Superior temporal gyrus (tissue), 1 donor: ENCODE data around the gene HUWE1.
A peak's percentile ranks its signal among the peaks of the same experiment; 100 is the strongest.

Experiments
- DNase-seq: peaks from one replicate; pipeline ENCODE4 v3.0.0-alpha.2; 2016; ENCODE audit errors: extremely low spot score

HUWE1 gene

DNA sequence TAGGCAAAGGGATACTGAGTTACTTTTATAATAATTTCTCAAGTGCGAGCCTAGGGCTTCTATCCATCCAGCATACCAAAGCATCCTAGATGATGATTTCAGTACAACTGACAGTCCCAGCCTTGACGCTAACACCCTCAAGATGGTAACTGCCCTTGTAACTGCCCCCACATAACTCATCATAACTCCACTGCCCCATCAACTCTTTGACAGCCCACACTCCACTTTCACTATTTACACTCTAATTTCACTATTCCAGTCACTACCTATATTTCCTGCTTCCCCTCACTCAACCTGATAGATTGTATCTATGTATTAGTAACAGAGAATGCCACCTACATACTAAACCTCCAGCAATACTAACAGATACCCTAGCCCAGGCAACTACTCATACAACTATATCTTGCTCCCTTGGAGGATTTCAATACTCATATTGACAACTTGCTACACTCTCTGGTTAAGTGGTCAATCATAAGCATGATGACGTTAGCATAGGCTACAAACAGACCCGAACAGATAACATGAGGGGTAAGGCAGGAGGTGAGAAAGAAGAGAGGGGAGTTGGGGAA, 65.0 kb downstream of the HUWE1 start:
- DNase-seq = no peak

- DNase-seq = no peak
Measured at GRCh38 chrX:53616946-53617345, 69.6 kb downstream of the HUWE1 start.

DNA sequence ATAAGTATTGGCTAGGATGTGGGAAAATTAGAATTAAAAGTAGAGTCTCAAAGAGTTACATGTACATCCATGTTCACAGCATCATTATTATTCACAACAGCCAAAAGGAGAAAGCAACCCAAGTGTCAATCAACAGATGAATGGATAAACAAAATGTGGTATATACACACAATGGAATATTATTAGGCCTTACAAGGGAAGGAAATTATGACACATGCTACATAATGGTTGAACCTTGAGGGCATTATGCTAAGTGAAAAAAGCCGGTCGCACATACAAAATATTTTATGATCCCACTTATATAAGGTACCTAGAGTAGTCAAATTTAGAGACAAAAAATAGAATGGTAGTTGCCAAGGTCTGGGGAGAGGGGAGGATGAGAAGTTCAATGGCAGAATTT, 80.1 kb downstream of the HUWE1 start:
- no peak for DNase-seq

- DNase-seq = no peak
Measured at GRCh38 chrX:53605004-53605403, 81.5 kb downstream of the HUWE1 start.

- no peak for DNase-seq
Measured at GRCh38 chrX:53599781-53600396, 86.6 kb downstream of the HUWE1 start.

DNA sequence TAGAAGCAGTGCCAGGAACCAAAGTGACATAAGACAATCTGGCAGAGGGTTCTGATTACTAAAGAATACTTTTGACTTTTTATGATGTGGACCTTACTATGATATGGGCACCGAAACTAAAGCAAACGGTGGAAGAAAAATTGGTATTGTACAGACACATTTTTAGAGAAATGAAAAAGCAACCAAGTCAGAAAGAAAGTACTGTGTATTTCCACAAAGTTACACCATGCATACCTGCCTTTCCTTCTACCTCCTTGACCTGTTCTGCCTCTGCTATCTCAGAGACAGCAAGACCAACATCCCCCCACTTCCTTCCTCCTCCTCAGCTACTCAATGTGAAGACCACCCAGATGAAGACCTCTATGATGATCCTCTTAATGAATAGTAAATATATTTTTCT, 88.3 kb downstream of the HUWE1 start:
- DNase-seq = no peak

DNA sequence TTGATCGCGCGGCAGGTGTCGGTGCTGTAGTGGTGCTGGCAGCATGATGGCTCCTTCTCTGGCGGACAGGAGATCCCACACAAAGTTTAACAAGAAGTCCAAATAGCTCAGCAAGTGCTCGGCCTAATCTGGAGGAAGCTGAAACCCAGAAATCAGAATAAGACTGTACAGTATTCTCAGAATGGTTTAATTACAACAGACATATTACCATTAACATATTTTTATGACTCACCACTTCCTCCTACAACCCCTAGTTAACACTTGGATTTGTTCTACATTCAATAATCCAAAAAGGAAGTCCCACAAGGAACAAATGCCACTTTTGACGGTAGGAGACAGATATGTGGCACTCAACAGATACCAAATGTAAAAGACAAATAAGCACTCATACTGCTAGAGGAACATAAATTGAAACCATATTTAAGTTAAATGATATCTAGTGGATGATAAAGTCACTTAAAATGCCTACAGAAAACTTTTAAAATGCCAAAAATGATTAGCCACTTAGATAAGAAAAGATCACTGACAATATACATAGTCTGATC, 91.2 kb downstream of the HUWE1 start:
- DNase-seq = no peak

DNA sequence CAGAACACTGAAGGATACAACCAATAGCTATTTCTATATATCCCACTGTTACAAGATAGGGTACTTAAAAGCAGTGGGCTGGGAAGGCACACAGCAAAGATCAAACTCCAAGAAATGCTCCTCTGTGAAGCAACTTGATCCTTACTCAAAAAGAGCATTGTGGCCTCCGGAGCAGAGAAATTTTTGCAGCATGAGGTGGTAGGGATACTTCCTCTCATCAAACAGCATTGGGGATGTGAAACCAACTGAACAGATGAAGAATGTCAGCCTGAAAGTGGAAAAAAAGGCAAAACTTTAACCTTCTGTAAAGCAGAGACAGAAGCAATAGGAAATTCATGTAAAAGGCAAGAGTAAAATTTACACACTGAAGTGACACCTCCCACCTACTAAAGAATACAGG, 92.2 kb downstream of the HUWE1 start:
- DNase-seq = no peak

GRCh38 chrX:53587795-53588420, 98.6 kb downstream of the HUWE1 start:
- DNase-seq = no peak

DNA sequence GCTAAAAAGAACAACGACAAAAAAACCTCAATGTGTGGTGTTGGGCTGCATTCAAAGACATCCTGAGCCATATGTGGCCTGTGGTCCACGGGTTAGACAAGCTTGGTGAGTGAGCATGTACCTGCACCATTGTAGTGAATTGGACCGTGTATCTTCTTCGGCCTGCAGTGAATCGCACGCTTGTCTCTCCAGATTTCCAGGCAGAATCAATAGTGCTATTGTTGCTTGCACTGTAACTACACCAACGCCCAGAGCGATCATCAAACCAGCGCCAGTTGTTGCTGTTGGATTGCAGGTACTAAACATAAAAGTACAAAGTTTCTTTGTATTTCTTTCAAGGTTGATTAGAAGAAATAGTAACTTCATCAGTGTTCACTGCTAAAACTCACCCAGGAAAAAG, 101.6 kb downstream of the HUWE1 start:
- DNase-seq = peak; percentile 33

GRCh38 chrX:53583571-53583970, 102.9 kb downstream of the HUWE1 start:
- DNase-seq = no peak

DNA sequence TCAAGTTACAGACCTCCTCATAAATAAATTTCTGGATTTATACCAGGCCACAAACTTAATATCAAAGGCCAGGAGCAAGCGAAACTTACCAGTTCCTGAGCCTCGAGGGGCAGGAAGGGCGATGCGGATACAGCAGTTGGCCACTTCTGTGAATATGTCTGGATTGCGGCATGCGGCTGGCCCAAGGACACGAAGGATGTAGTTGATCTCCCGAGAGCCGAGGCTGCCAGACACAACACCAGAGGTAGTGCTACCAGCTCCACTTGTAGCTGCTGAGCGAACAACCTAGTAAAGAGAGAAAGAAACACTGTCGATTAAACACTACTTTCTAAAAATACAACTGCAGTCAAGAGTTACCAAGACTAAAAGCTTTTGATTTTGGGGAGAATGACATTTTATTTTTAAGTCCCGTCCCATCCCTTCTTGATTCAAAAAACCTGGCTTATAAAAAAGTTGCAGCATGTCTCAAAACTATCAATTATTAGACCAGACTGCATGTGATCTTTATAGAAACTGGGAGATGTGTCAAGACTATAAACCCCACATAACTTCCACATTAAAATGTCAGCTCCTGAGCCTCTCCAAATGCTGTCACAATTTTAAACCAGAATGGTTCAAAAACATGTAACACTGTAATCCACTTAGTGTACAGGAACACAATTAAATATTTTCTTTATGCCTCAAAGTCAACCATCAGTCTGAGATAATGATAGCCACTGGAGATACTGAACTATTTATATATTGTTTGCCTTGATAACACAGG, 105.6 kb downstream of the HUWE1 start:
- DNase-seq = no peak

- no peak for DNase-seq
Measured at GRCh38 chrX:53571494-53571893, 115.0 kb downstream of the HUWE1 start.

- no peak for DNase-seq
Measured at GRCh38 chrX:53563324-53563723, 123.2 kb downstream of the HUWE1 start.

GRCh38 chrX:53561912-53562311, 124.6 kb downstream of the HUWE1 start:
- no peak for DNase-seq

DNA sequence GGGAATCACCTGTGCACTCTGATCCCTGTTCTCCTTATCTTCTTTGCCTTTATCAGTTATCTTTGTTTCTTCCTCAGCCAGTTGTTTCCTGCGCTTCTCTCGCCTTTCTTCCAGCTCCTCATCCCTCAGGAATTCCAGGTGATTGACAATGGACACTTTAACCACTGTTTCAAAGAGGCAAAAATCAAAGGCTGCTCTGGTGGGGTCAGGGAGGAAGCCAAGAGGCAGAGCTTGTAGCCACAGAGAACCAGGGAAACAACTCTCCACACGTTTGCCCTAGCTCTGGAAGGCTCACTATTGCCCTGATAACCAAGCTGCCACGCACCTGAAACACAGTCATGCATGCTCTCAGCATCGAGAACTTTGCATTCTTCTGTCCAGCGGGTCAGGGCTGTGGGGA, 127.9 kb downstream of the HUWE1 start:
- DNase-seq = no peak

DNA sequence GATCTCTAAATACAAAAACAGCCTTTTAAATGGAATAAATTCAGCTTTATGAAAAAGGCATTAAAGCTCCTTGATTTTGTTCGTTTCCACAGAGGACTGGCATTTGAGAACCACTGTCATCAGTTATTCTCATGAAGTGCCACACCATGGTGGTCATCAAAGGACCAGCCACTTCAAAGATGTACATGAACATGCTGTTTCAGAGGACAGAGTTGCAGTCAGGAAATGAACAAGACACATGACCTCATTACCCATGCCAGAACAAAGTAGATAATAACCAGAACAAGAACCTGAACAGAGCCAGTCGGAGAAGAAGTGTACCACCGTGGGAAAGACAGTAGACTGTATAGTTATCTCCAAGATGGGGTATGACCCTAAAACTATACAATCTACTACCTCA, 129.7 kb downstream of the HUWE1 start:
- no peak for DNase-seq

- DNase-seq = no peak
Measured at GRCh38 chrX:53550756-53551463, 135.6 kb downstream of the HUWE1 start.

DNA sequence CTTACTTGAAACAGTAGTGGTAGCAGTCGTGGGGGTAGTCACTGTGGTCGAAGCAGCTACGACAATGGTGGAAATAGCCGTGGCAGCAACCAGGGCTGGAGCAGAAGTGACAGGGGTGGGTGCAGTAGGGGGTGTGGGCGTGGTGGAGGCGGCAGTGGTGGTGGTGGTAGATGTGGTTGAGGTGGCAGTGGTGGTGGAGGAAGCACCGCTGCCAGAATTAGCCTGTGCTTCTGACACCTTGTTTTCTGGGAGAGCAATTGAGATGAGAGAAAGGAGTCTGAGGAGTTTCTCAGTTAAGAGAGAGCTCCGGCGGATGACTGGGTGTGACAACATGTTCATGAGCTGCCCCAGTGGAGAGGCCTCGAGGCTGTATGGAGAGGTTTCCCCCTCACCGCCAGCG, 138.9 kb downstream of the HUWE1 start:
- no peak for DNase-seq

DNA sequence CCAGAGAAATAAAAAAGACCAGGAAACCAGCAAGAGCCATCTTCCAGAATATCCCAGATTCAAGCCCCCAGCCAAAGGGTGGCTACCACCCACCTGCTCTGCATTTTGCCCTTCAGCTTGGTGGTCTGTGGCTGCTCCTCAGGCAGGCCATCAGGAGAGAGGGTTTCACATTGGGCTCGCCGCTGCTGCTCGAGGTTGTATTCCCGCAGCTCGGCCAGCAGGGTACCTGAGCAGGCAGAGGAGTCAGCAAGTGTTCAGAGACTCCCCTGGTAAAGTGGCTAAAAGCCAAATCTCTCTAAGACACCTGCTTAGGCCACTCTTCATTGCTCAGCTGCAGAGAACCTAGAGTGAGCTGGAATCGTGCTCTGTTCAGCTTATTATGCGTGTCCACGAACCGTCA, 141.6 kb downstream of the HUWE1 start:
- no peak for DNase-seq

GRCh38 chrX:53538781-53539180, 147.7 kb downstream of the HUWE1 start:
- DNase-seq = no peak
